A673 (cell line): Measurements from ENCODE around the gene EFHD2. TPM values are rescaled to one million over a fixed set of nuclear protein-coding genes. Genes with fewer than 3 reads are reported as not detected.

ENCODE experiments used
- BruUV-seq: library from RNA; stranded (reverse); fragments of 400-500 nt; replicated peaks from 2 replicates; lab custom pipeline; 2021; lab: Mats Ljungman, UMichigan
- CTCF ChIA-PET: fragments of 300-600 bp; sonication (Branson Sonifier 250); formaldehyde crosslinking; loops from one replicate; lab custom pipeline; 2022; ENCODE audit warnings: antibody characterized with exemption; lab: Charles Lee
- POLR2A ChIA-PET: fragments of 300-600 bp; sonication (Branson Sonifier 250); formaldehyde crosslinking; loops from one replicate; lab custom pipeline; 2022; ENCODE audit warnings: antibody characterized with exemption; ENCODE audit not compliant: low non-redundant PET; lab: Charles Lee
- DNase-seq: peaks from one replicate; pipeline ENCODE4 v3.0.0-alpha.2; 2015; ENCODE audit warnings: low spot score
- H3K27ac ChIP-seq: fragments of 200-600 bp; sonication (generic); 2 replicates; pipeline ENCODE4 v1.5.1; 2016; ENCODE audit warnings: mixed run types, low read depth, mild to moderate bottlenecking, mixed read lengths, antibody characterized with exemption, low read length; ENCODE audit not compliant: poor library complexity, severe bottlenecking
- H3K27me3 ChIP-seq: fragments of 200-600 bp; sonication (generic); replicated peaks from 2 replicates; pipeline ENCODE4 v1.6.1; 2017; ENCODE audit warnings: mixed run types, low read depth, mild to moderate bottlenecking, mixed read lengths, antibody characterized with exemption, low read length; ENCODE audit not compliant: insufficient read depth, poor library complexity
- H3K36me3 ChIP-seq: fragments of 200-600 bp; sonication (generic); 2 replicates; pipeline ENCODE4 v1.6.1; 2016; ENCODE audit warnings: mixed run types, mild to moderate bottlenecking, mixed read lengths, antibody characterized with exemption, low read length; ENCODE audit not compliant: insufficient read depth, poor library complexity, severe bottlenecking
- H3K4me1 ChIP-seq: fragments of 200-600 bp; sonication (generic); 2 replicates; pipeline ENCODE4 v1.6.1; 2017; ENCODE audit warnings: mixed run types, mild to moderate bottlenecking, mixed read lengths, antibody characterized with exemption, low read length; ENCODE audit not compliant: insufficient read depth, poor library complexity, severe bottlenecking
- H3K4me3 ChIP-seq: fragments of 200-600 bp; sonication (generic); 2 replicates; pipeline ENCODE4 v1.5.1; 2016; ENCODE audit warnings: low read depth, mixed run types, mild to moderate bottlenecking, mixed read lengths, low read length; ENCODE audit not compliant: poor library complexity, severe bottlenecking
- H3K9me3 ChIP-seq: fragments of 200-600 bp; sonication (generic); 2 replicates; pipeline ENCODE4 v1.6.1; 2016; ENCODE audit warnings: mixed run types, low read depth, mild to moderate bottlenecking, mixed read lengths, antibody characterized with exemption, low read length; ENCODE audit not compliant: poor library complexity, severe bottlenecking
- CTCF ChIP-seq: fragments of 300-800, 200-600 bp; sonication (generic); conservative IDR thresholded peaks from 2 replicates; pipeline ENCODE4 v1.5.1; 2017; ENCODE audit warnings: low read depth, mild to moderate bottlenecking, antibody characterized with exemption, low read length, moderate library complexity, mixed read lengths
- EZH2 ChIP-seq: fragments of 200-600 bp; sonication (generic); IDR thresholded peaks from 2 replicates; pipeline ENCODE4 v1.6.1; 2017; ENCODE audit warnings: borderline replicate concordance, low read depth, mild to moderate bottlenecking, mixed read lengths, antibody characterized with exemption, low read length; ENCODE audit not compliant: poor library complexity, severe bottlenecking
- intact Hi-C: fragments of 100-400 bp; cut with micrococcal nuclease; formaldehyde crosslinking; loops from one replicate; pipeline ENCODE4 v1.10.0; 2022; ENCODE audit not compliant: unreplicated experiment
- total RNA-seq: library from RNA; stranded (reverse); gene quantifications from 2 replicates; pipeline ENCODE4 v1.2.3, GENCODE V29; 2021

EFHD2 gene
- total RNA-seq, 1 experiment from 2014 or later, result 32.5 TPM

GRCh38 chr1:15420853-15421465 lies 11.3 kb downstream of the EFHD2 start:
- Histone ChIP-seq H3K27me3 (no peaks in the 10 kb centered on the region), H3K27ac (no peak overlapping the region), H3K4me1 (peaks cover 20% of the 10 kb centered on the region), H3K36me3 (no peaks in the 10 kb centered on the region), H3K9me3 (no peaks in the 10 kb centered on the region), H3K4me3 (no peak overlapping the region)
- ChIA-PET CTCF (no interaction called here), POLR2A (no interaction called here)
- intact Hi-C loops, result no loop called here
- no TSS peak for BruUV-seq
- TF ChIP-seq EZH2, result no peak
- TF ChIP-seq CTCF, result no peak
- no peak for DNase-seq

- H3K27ac ChIP-seq, result no peak overlapping the region
- ChIA-PET CTCF (no interaction called here), POLR2A (no interaction called here)
- no peaks in the 10 kb centered on the region for H3K27me3 ChIP-seq
- DNase-seq, result no peak
- H3K36me3 ChIP-seq, result no peaks in the 10 kb centered on the region
- intact Hi-C loops, result no loop called here
- no peak overlapping the region for H3K4me3 ChIP-seq
- peaks cover 11% of the 10 kb centered on the region for H3K4me1 ChIP-seq
- TF ChIP-seq EZH2, result no peak
- TF ChIP-seq CTCF, result no peak
- no TSS peak for BruUV-seq
- no peaks in the 10 kb centered on the region for H3K9me3 ChIP-seq
Observed at GRCh38 chr1:15422871-15423270, 13.2 kb downstream of the EFHD2 start.

- no peak for DNase-seq
- POLR2A ChIA-PET, result no interaction called here
- TF ChIP-seq CTCF (no peak), EZH2 (no peak)
- intact Hi-C loops, result no loop called here
- CTCF ChIA-PET, result no interaction called here
- Histone ChIP-seq H3K4me1 (peaks cover 10% of the 10 kb centered on the region), H3K9me3 (no peaks in the 10 kb centered on the region), H3K4me3 (no peak overlapping the region), H3K27me3 (no peaks in the 10 kb centered on the region), H3K36me3 (no peaks in the 10 kb centered on the region), H3K27ac (no peak overlapping the region)
- BruUV-seq, result no TSS peak
Observed at GRCh38 chr1:15423355-15424077, 13.8 kb downstream of the EFHD2 start.
